ENCODE measurements around the gene TMEM117. TPM values are rescaled to one million over a fixed set of nuclear protein-coding genes. Genes with fewer than 3 reads are reported as not detected.
"Not testable (repeated sequence)": the region's sequence is repeated elsewhere in the genome, so short reads cannot be mapped to it uniquely, and the experiment has no call there.

TMEM117 gene
- total and polyA plus RNA-seq, 11 donors: 3.7 to 13.5 (median 7.3) TPM

GRCh38 chr12:44174053-44174452 lies 338.2 kb downstream of the TMEM117 start:
- Histone ChIP-seq H3K4me1 (no peaks in the 10 kb centered on the region), H3K36me3 (no peaks in the 10 kb centered on the region), H3K27me3 (no peaks in the 10 kb centered on the region), H3K4me3 (no peak overlapping the region), H3K27ac (no peak overlapping the region), H3K9me3 (peaks cover 0 to 4% (median 0%) of the 10 kb centered on the region in 12 donors)
- intact Hi-C loops (cut with DNase I): no loop called here
- TF ChIP-seq CTCF (IDR thresholded peaks at IDR 0.05) (no peak), POLR2A (IDR thresholded peaks at IDR 0.05) (no peak)
- DNase-seq (no peak), ATAC-seq (no peak)

GRCh38 chr12:44184499-44185206 lies 348.8 kb downstream of the TMEM117 start:
- TF ChIP-seq CTCF (IDR thresholded peaks at IDR 0.05): no peak
- no peak for TF ChIP-seq POLR2A (IDR thresholded peaks at IDR 0.05)
- no peaks in the 10 kb centered on the region for H3K27me3 ChIP-seq
- peaks cover 0 to 2% (median 0%) of the 10 kb centered on the region in 9 donors for H3K36me3 ChIP-seq
- H3K4me3 ChIP-seq: no peak overlapping the region
- no peaks in the 10 kb centered on the region for H3K4me1 ChIP-seq
- H3K27ac ChIP-seq: no peak overlapping the region
- WGBS, 4 donors: 82 to 90% (median 88%) methylated on average over 4 of the region's 4 CpGs
- intact Hi-C loops (cut with DNase I): no loop called here
- DNase-seq (no peak), ATAC-seq (no peak)
- no peaks in the 10 kb centered on the region for H3K9me3 ChIP-seq

- no peaks in the 10 kb centered on the region for H3K36me3 ChIP-seq
- H3K27me3 ChIP-seq: no peaks in the 10 kb centered on the region
- DNase-seq (no peak), ATAC-seq (no peak)
- 95 to 99% (median 97%) methylated on average over 1 of the region's 1 CpG for WGBS, 4 donors
- H3K27ac ChIP-seq: no peak overlapping the region
- H3K4me1 ChIP-seq: no peaks in the 10 kb centered on the region
- no peak overlapping the region for H3K4me3 ChIP-seq
- no peak for TF ChIP-seq POLR2A (IDR thresholded peaks at IDR 0.05)
- TF ChIP-seq CTCF (IDR thresholded peaks at IDR 0.05): no peak
- intact Hi-C loops (cut with DNase I): no loop called here
- no peaks in the 10 kb centered on the region for H3K9me3 ChIP-seq
These were observed 357.4 kb downstream of the TMEM117 start for GRCh38 chr12:44193281-44193680.

- H3K4me3 ChIP-seq; intact Hi-C loops (cut with DNase I); ATAC-seq; H3K27me3 ChIP-seq; DNase-seq; H3K4me1 ChIP-seq; H3K9me3 ChIP-seq; H3K27ac ChIP-seq; H3K36me3 ChIP-seq: not testable (repeated sequence)
- 79 to 98% (median 88%) methylated on average over 1 of the region's 1 CpG for WGBS, 4 donors
These were observed 359.8 kb downstream of the TMEM117 start for GRCh38 chr12:44195719-44196118.

- no peak for ATAC-seq
- Histone ChIP-seq H3K27ac (no peak overlapping the region), H3K4me1 (no peaks in the 10 kb centered on the region), H3K4me3 (no peak overlapping the region), H3K36me3 (no peaks in the 10 kb centered on the region), H3K27me3 (no peaks in the 10 kb centered on the region), H3K9me3 (peaks cover 0 to 24% (median 2%) of the 10 kb centered on the region in 12 donors)
- WGBS, 4 donors: 81 to 99% (median 93%) methylated on average over 5 of the region's 5 CpGs
- intact Hi-C loops (cut with DNase I): no loop called here
- DNase-seq: no peak
- no peak for TF ChIP-seq CTCF (IDR thresholded peaks at IDR 0.05)
These were observed 370.2 kb downstream of the TMEM117 start for GRCh38 chr12:44206045-44206444.
